ENCODE measurements around the gene HRG. TPM values are rescaled to one million over a fixed set of nuclear protein-coding genes. Genes with fewer than 3 reads are reported as not detected.

HRG gene
- total RNA-seq, 1 donor from 2014 or later, result not detected

DNA sequence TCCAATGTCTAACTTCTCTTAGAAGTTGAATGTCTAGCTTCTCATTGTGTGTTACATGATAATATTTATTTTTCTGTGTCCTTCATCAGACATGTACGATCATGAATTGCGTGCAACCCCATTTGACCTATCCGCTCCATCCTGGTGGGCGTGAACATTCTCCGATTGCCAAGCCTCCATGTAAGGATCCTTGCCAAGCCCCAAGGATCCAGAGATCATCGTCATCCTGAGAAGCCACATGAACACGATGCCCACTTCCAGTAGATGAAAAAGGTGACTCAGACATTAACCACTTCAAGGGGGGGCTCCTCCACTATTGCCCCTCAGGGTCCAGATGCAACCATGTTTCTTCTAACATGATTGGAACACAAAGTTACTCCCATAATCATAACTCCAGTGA is 25.9 kb downstream of the HRG start:
- H3K27me3 Mint-ChIP-seq (ENCODE audit: unreplicated experiment), result peaks cover 35% of the 10 kb centered on the region
- no peak for DNase-seq (ENCODE audit: extremely low spot score, unreplicated experiment)
- no peak overlapping the region for H3K4me3 Mint-ChIP-seq (ENCODE audit: unreplicated experiment)
- H3K4me1 Mint-ChIP-seq (ENCODE audit: unreplicated experiment), result no peaks in the 10 kb centered on the region
- H3K36me3 Mint-ChIP-seq (ENCODE audit: unreplicated experiment), result no peaks in the 10 kb centered on the region
- no peaks in the 10 kb centered on the region for H3K9me3 Mint-ChIP-seq (ENCODE audit: unreplicated experiment)
- TF ChIP-seq, protein P1, sequence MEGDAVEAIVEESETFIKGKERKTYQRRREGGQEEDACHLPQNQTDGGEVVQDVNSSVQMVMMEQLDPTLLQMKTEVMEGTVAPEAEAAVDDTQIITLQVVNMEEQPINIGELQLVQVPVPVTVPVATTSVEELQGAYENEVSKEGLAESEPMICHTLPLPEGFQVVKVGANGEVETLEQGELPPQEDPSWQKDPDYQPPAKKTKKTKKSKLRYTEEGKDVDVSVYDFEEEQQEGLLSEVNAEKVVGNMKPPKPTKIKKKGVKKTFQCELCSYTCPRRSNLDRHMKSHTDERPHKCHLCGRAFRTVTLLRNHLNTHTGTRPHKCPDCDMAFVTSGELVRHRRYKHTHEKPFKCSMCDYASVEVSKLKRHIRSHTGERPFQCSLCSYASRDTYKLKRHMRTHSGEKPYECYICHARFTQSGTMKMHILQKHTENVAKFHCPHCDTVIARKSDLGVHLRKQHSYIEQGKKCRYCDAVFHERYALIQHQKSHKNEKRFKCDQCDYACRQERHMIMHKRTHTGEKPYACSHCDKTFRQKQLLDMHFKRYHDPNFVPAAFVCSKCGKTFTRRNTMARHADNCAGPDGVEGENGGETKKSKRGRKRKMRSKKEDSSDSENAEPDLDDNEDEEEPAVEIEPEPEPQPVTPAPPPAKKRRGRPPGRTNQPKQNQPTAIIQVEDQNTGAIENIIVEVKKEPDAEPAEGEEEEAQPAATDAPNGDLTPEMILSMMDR (IDR thresholded peaks at IDR 0.05), result no peak
- H3K27ac Mint-ChIP-seq (ENCODE audit: unreplicated experiment), result no peak overlapping the region

DNA sequence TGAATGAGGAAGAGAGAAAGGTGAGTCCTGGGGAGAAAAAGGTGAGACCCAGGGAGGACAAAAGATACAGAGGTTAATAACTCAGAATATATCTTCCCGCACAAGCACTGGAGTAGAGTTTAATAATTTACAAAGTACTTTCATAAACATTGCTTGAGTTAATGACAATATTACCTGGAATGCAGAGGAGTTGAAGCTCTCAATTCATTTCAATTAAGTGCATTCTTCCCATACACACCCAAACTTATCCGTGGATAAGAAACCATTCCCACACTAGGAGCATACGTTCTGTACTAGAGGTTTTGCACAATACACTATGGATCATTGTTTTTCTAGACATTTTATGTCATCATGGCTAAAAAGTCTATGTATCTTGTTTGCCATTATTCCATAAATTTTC is 28.0 kb downstream of the HRG start:
- Mint-ChIP-seq H3K27me3 (ENCODE audit: unreplicated experiment) (peaks cover 26% of the 10 kb centered on the region), H3K4me1 (ENCODE audit: unreplicated experiment) (no peaks in the 10 kb centered on the region), H3K4me3 (ENCODE audit: unreplicated experiment) (no peak overlapping the region), H3K27ac (ENCODE audit: unreplicated experiment) (no peak overlapping the region), H3K9me3 (ENCODE audit: unreplicated experiment) (no peaks in the 10 kb centered on the region), H3K36me3 (ENCODE audit: unreplicated experiment) (no peaks in the 10 kb centered on the region)
- TF ChIP-seq, protein P1 (IDR thresholded peaks at IDR 0.05), result no peak
- no peak for DNase-seq (ENCODE audit: extremely low spot score, unreplicated experiment)

GRCh38 chr3:186694288-186695032 is 28.6 kb downstream of the HRG start:
- Mint-ChIP-seq H3K36me3 (ENCODE audit: unreplicated experiment) (no peaks in the 10 kb centered on the region), H3K27me3 (ENCODE audit: unreplicated experiment) (peaks cover 25% of the 10 kb centered on the region), H3K4me1 (ENCODE audit: unreplicated experiment) (no peaks in the 10 kb centered on the region), H3K4me3 (ENCODE audit: unreplicated experiment) (no peak overlapping the region), H3K9me3 (ENCODE audit: unreplicated experiment) (no peaks in the 10 kb centered on the region), H3K27ac (ENCODE audit: unreplicated experiment) (no peak overlapping the region)
- TF ChIP-seq, protein P1 (IDR thresholded peaks at IDR 0.05), result no peak
- DNase-seq (ENCODE audit: extremely low spot score, unreplicated experiment), result no peak

DNA sequence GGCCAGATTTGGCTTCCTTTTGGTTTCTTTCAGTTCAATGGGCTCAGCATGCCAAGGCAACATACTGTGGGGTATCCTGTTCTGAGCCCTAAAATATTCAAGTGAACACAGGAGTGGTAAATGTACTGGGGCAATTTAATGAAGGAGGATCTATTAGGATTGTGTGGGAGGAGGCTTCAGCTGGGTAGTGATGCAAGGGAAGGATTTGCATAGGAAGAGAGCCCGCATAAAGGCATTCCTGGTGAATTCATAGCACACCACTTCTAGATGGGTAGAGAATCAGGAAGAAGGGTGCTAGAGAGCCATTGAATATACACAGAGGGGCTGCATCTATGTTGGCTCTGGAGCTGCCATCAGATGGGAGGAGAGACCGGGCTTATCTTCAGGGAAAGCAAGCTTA is 30.7 kb downstream of the HRG start:
- Mint-ChIP-seq H3K4me3 (ENCODE audit: unreplicated experiment) (no peak overlapping the region), H3K27me3 (ENCODE audit: unreplicated experiment) (peaks cover 26% of the 10 kb centered on the region), H3K9me3 (ENCODE audit: unreplicated experiment) (no peaks in the 10 kb centered on the region), H3K27ac (ENCODE audit: unreplicated experiment) (no peak overlapping the region), H3K4me1 (ENCODE audit: unreplicated experiment) (no peaks in the 10 kb centered on the region), H3K36me3 (ENCODE audit: unreplicated experiment) (no peaks in the 10 kb centered on the region)
- TF ChIP-seq, protein P1 (IDR thresholded peaks at IDR 0.05), result no peak
- DNase-seq (ENCODE audit: extremely low spot score, unreplicated experiment), result no peak

- no peaks in the 10 kb centered on the region for H3K9me3 Mint-ChIP-seq (ENCODE audit: unreplicated experiment)
- DNase-seq (ENCODE audit: extremely low spot score, unreplicated experiment), result no peak
- no peaks in the 10 kb centered on the region for H3K4me1 Mint-ChIP-seq (ENCODE audit: unreplicated experiment)
- peaks cover 26% of the 10 kb centered on the region for H3K27me3 Mint-ChIP-seq (ENCODE audit: unreplicated experiment)
- TF ChIP-seq, protein P1 (IDR thresholded peaks at IDR 0.05), result no peak
- H3K4me3 Mint-ChIP-seq (ENCODE audit: unreplicated experiment), result no peak overlapping the region
- no peak overlapping the region for H3K27ac Mint-ChIP-seq (ENCODE audit: unreplicated experiment)
- H3K36me3 Mint-ChIP-seq (ENCODE audit: unreplicated experiment), result no peaks in the 10 kb centered on the region
These were observed 31.7 kb downstream of the HRG start for GRCh38 chr3:186697510-186697909.
